Measurements from ENCODE around the gene PCYT2. TPM values are rescaled to one million over a fixed set of nuclear protein-coding genes. Genes with fewer than 3 reads are reported as not detected.

The PCYT2 gene
- total and polyA plus RNA-seq, 10 of the 15 experiments (the other 5 are each of a cell fraction or from before 2014, with no cell fraction given), result 0.63 to 72.0 (median 45.0) TPM

DNA sequence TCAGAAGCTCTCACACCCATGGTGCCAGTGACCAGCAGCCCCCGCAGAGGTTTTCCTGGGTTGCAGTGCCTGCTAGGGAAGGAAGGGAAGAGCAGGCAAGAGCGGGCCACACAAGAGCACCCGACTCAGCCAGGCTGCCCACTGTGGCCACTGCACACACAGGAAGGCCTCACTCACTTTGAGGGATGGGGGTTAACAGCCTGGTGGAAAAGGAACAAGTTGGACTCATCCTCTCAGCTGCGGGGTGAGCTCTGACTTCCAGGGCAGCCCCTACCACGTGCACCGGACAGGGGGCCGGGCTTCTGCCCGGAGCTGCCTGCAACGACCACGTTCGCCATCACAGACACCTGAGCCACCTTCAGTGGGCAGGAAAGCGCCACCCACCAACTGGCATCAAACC is 59.0 kb downstream of the PCYT2 start:
- ChIA-PET CTCF (no interaction called here), SMC1A (ENCODE audit: uncharacterized antibody, unreplicated experiment) (no interaction called here), RAD21 (ENCODE audit: unreplicated experiment) (no interaction called here), POLR2A (interaction anchor here (1.2 kb wide), 1 partner anchor 15 kb away, joined by 3 read pairs; no protein-coding TSS in a partner anchor)
- ATAC-seq (no peak), DNase-seq (ENCODE audit: low read depth, low spot score) (no peak), FAIRE-seq (no peak)
- peaks cover 29 to 31% of the 10 kb centered on the region in 2 experiments for H3K36me3 ChIP-seq (ENCODE audit: control insufficient read depth in 2 of 2, insufficient read depth in 2 of 2, low read length in 1 of 2)
- no peak overlapping the region for H3K9ac ChIP-seq (ENCODE audit: control insufficient read depth, insufficient read depth, low read length)
- no peaks in the 10 kb centered on the region for H3K9me3 ChIP-seq (replicated peaks; ENCODE audit: control insufficient read depth, insufficient read depth, low read length)
- no TSS peak for BruUV-seq (replicated peaks)
- H3K79me2 ChIP-seq (ENCODE audit: control insufficient read depth, insufficient read depth, low read length), result peaks cover 5% of the 10 kb centered on the region
- TF ChIP-seq POLR2A (IDR thresholded peaks at IDR 0.05; ENCODE audit: low read depth, low read length) (peak; percentile 45), SIN3A (IDR thresholded peaks at IDR 0.05; ENCODE audit: low read depth, low read length) (no peak)
- H4K20me1 ChIP-seq (ENCODE audit: control insufficient read depth, insufficient read depth), result no peaks in the 10 kb centered on the region
- WGBS (ENCODE audit: insufficient coverage, insufficient replicate concordance, low lambda C conversion rate, missing lambda C conversion rate), result 99% methylated on average over 12 of the region's 12 CpGs
- H3K27ac ChIP-seq (ENCODE audit: control insufficient read depth, insufficient read depth), result no peak overlapping the region
- no peaks in the 10 kb centered on the region for H3K27me3 ChIP-seq (replicated peaks in 1 of 2; ENCODE audit: control insufficient read depth in 2 of 2, insufficient read depth in 2 of 2, low read length in 1 of 2)
- no peak overlapping the region for H3K4me2 ChIP-seq (ENCODE audit: control insufficient read depth, insufficient read depth)
- intact Hi-C loops (cut with micrococcal nuclease; ENCODE audit: unreplicated experiment), result no loop called here
- H3K4me1 ChIP-seq (ENCODE audit: control insufficient read depth, insufficient read depth, low read length), result no peaks in the 10 kb centered on the region; the same call in 1 of the 2 replicates
- no peak overlapping the region for H2AFZ ChIP-seq (ENCODE audit: control insufficient read depth, low read depth, low read length)
- in situ Hi-C loops (cut with MboI), result no loop called here
- H3K4me3 ChIP-seq, result no peak overlapping the region

DNA sequence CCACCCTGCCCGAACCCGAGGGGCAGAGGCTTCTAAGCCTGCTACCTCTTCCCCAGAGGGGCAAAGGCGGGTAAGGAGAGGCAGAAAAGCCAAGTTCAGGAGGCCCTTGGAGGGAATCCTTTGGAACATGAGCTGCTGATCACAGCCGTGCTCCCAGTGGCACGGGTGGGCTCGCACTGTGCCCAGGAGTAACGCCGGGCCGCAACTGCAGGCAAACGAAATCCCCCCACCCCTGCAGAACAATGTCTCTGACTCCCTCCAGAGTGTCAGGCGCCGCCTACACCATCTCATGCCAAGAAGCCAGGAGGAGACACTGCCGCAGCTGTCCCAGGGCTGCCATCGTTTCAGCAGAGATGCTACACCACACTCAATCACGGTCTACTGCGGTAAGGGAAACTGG is 59.8 kb downstream of the PCYT2 start:
- no peaks in the 10 kb centered on the region; the same call in 1 of the 2 replicates for H3K4me1 ChIP-seq (ENCODE audit: control insufficient read depth, insufficient read depth, low read length)
- POLR2A ChIA-PET, result no interaction called here
- peaks cover 35 to 37% of the 10 kb centered on the region in 2 experiments for H3K36me3 ChIP-seq (ENCODE audit: control insufficient read depth in 2 of 2, insufficient read depth in 2 of 2, low read length in 1 of 2)
- no peaks in the 10 kb centered on the region for H4K20me1 ChIP-seq (ENCODE audit: control insufficient read depth, insufficient read depth)
- H3K27ac ChIP-seq (ENCODE audit: control insufficient read depth, insufficient read depth), result no peak overlapping the region
- RAD21 ChIA-PET (ENCODE audit: unreplicated experiment), result no interaction called here
- no peaks in the 10 kb centered on the region for H3K9me3 ChIP-seq (replicated peaks; ENCODE audit: control insufficient read depth, insufficient read depth, low read length)
- TF ChIP-seq, protein P1, sequence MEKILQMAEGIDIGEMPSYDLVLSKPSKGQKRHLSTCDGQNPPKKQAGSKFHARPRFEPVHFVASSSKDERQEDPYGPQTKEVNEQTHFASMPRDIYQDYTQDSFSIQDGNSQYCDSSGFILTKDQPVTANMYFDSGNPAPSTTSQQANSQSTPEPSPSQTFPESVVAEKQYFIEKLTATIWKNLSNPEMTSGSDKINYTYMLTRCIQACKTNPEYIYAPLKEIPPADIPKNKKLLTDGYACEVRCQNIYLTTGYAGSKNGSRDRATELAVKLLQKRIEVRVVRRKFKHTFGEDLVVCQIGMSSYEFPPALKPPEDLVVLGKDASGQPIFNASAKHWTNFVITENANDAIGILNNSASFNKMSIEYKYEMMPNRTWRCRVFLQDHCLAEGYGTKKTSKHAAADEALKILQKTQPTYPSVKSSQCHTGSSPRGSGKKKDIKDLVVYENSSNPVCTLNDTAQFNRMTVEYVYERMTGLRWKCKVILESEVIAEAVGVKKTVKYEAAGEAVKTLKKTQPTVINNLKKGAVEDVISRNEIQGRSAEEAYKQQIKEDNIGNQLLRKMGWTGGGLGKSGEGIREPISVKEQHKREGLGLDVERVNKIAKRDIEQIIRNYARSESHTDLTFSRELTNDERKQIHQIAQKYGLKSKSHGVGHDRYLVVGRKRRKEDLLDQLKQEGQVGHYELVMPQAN (conservative IDR thresholded peaks at IDR 0.05), result no peak
- TF ChIP-seq POLR2A (IDR thresholded peaks at IDR 0.05; ENCODE audit: low read depth, low read length), result peak; percentile 43; the same call in 1 of the 2 replicates
- H3K4me2 ChIP-seq (ENCODE audit: control insufficient read depth, insufficient read depth), result no peak overlapping the region
- H3K79me2 ChIP-seq (ENCODE audit: control insufficient read depth, insufficient read depth, low read length), result no peaks in the 10 kb centered on the region; the same call in none of the 2 replicates
- H3K27me3 ChIP-seq (replicated peaks in 1 of 2; ENCODE audit: control insufficient read depth in 2 of 2, insufficient read depth in 2 of 2, low read length in 1 of 2), result no peaks in the 10 kb centered on the region
- no peak overlapping the region for H3K4me3 ChIP-seq
- FAIRE-seq, result no peak
- no peak overlapping the region for H3K9ac ChIP-seq (ENCODE audit: control insufficient read depth, insufficient read depth, low read length)
- SMC1A ChIA-PET (ENCODE audit: uncharacterized antibody, unreplicated experiment), result no interaction called here
- ATAC-seq, result no peak
- intact Hi-C loops (cut with micrococcal nuclease; ENCODE audit: unreplicated experiment) (no loop called here), in situ Hi-C loops (cut with MboI) (no loop called here)
- 99% methylated on average over 16 of the region's 16 CpGs for WGBS (ENCODE audit: insufficient coverage, insufficient replicate concordance, low lambda C conversion rate, missing lambda C conversion rate)
- CTCF ChIA-PET, result interaction anchor here (1.8 kb wide), 1 partner anchor 167 kb away, joined by 3 read pairs; no protein-coding TSS in a partner anchor
- no TSS peak for BruUV-seq (replicated peaks)
- H2AFZ ChIP-seq (ENCODE audit: control insufficient read depth, low read depth, low read length), result no peak overlapping the region
- DNase-seq (ENCODE audit: low read depth, low spot score), result no peak

Other genes with a start within 250 kb of the PCYT2 start
Only the 7 nearest of the 28 such genes appear.
- 253 and 263 TPM in 2 replicates for gene ALYREF, start 19.8 kb downstream of the PCYT2 start, total RNA-seq (2014; rRNA removed)
- gene ALYREF, start 19.8 kb downstream of the PCYT2 start, total RNA-seq (2014; rRNA removed; fragmentation: Illumina TruSeq; extraction: Trizol), result 140 and 158 TPM in 2 replicates
- 238 and 240 TPM in 2 replicates for gene ALYREF, start 19.8 kb downstream of the PCYT2 start, total RNA-seq (2021)
- 61.5 and 103 TPM in 2 replicates for gene ALYREF, start 19.8 kb downstream of the PCYT2 start, polyA plus RNA-seq (2011; rRNA removed)
- 29.4 and 105 TPM in 2 replicates for gene ALYREF, start 19.8 kb downstream of the PCYT2 start, polyA plus RNA-seq (2014; fragmentation: Illumina TruSeq; extraction: Trizol)
- 10 to 100 TPM in 1 of 2 experiments, 1 to 10 TPM in 1; 2.4 to 11.4 TPM for gene ALYREF, start 19.8 kb downstream of the PCYT2 start, polyA plus RNA-seq (2014; fragmentation: Nextera tagmentation; extraction: Ambion mirVana)
- gene ALYREF, start 19.8 kb downstream of the PCYT2 start, polyA plus RNA-seq (2014; rRNA removed), result 208 and 229 TPM in 2 replicates
- 10 to 100 TPM in 1 of 2 experiments, 1 to 10 TPM in 1; 9.8 to 17.7 TPM for gene ALYREF, start 19.8 kb downstream of the PCYT2 start, polyA plus RNA-seq (2016; fragmentation: Nextera tagmentation; extraction: Ambion mirVana)
- 141 and 152 TPM in 2 replicates for gene ANAPC11, start 19.7 kb downstream of the PCYT2 start, total RNA-seq (2014; rRNA removed)
- gene ANAPC11, start 19.7 kb downstream of the PCYT2 start, total RNA-seq (2014; rRNA removed; fragmentation: Illumina TruSeq; extraction: Trizol), result 49.3 and 59.3 TPM in 2 replicates
- gene ANAPC11, start 19.7 kb downstream of the PCYT2 start, total RNA-seq (2021), result 137 and 147 TPM in 2 replicates
- gene ANAPC11, start 19.7 kb downstream of the PCYT2 start, polyA plus RNA-seq (2011; rRNA removed), result 119 and 207 TPM in 2 replicates
- 5.6 and 28.5 TPM in 2 replicates for gene ANAPC11, start 19.7 kb downstream of the PCYT2 start, polyA plus RNA-seq (2014; fragmentation: Illumina TruSeq; extraction: Trizol)
- gene ANAPC11, start 19.7 kb downstream of the PCYT2 start, polyA plus RNA-seq (2014; fragmentation: Nextera tagmentation; extraction: Ambion mirVana), result 100 to 1,000 TPM; 127 to 173 TPM
- 210 and 211 TPM in 2 replicates for gene ANAPC11, start 19.7 kb downstream of the PCYT2 start, polyA plus RNA-seq (2014; rRNA removed)
- 100 to 1,000 TPM; 394 to 395 TPM for gene ANAPC11, start 19.7 kb downstream of the PCYT2 start, polyA plus RNA-seq (2016; fragmentation: Nextera tagmentation; extraction: Ambion mirVana)
- gene NPB, start 9.2 kb downstream of the PCYT2 start, total RNA-seq (2014; rRNA removed), result 0.05 and 0.23 TPM in 2 replicates
- 0.09 and 0.13 TPM in 2 replicates for gene NPB, start 9.2 kb downstream of the PCYT2 start, total RNA-seq (2014; rRNA removed; fragmentation: Illumina TruSeq; extraction: Trizol)
- 0.29 TPM in 1 of 2 replicates, not detected in the other for gene NPB, start 9.2 kb downstream of the PCYT2 start, total RNA-seq (2021)
- gene NPB, start 9.2 kb downstream of the PCYT2 start, polyA plus RNA-seq (2011; rRNA removed), result 0.04 and 0.07 TPM in 2 replicates
- 0.03 TPM in 1 of 2 replicates, not detected in the other for gene NPB, start 9.2 kb downstream of the PCYT2 start, polyA plus RNA-seq (2014; fragmentation: Illumina TruSeq; extraction: Trizol)
- gene NPB, start 9.2 kb downstream of the PCYT2 start, polyA plus RNA-seq (2014; fragmentation: Nextera tagmentation; extraction: Ambion mirVana), result under 1 TPM; 0.24 to 0.40 TPM
- 0.04 and 0.12 TPM in 2 replicates for gene NPB, start 9.2 kb downstream of the PCYT2 start, polyA plus RNA-seq (2014; rRNA removed)
- gene NPB, start 9.2 kb downstream of the PCYT2 start, polyA plus RNA-seq (2016; fragmentation: Nextera tagmentation; extraction: Ambion mirVana), result under 1 TPM in 1 of 2 experiments, not detected in 1; 0.16 TPM
- gene SIRT7, start 6.8 kb upstream of the PCYT2 start, total RNA-seq (2014; rRNA removed), result 35.4 and 38.7 TPM in 2 replicates
- 14.1 and 15.3 TPM in 2 replicates for gene SIRT7, start 6.8 kb upstream of the PCYT2 start, total RNA-seq (2014; rRNA removed; fragmentation: Illumina TruSeq; extraction: Trizol)
- gene SIRT7, start 6.8 kb upstream of the PCYT2 start, total RNA-seq (2021), result 36.0 and 37.8 TPM in 2 replicates
- gene SIRT7, start 6.8 kb upstream of the PCYT2 start, polyA plus RNA-seq (2011; rRNA removed), result 5.9 and 8.6 TPM in 2 replicates
- 6.4 and 17.4 TPM in 2 replicates for gene SIRT7, start 6.8 kb upstream of the PCYT2 start, polyA plus RNA-seq (2014; fragmentation: Illumina TruSeq; extraction: Trizol)
- 1 to 10 TPM; 1.2 to 5.4 TPM for gene SIRT7, start 6.8 kb upstream of the PCYT2 start, polyA plus RNA-seq (2014; fragmentation: Nextera tagmentation; extraction: Ambion mirVana)
- 49.7 and 56.2 TPM in 2 replicates for gene SIRT7, start 6.8 kb upstream of the PCYT2 start, polyA plus RNA-seq (2014; rRNA removed)
- 10 to 100 TPM; 28.0 to 32.1 TPM for gene SIRT7, start 6.8 kb upstream of the PCYT2 start, polyA plus RNA-seq (2016; fragmentation: Nextera tagmentation; extraction: Ambion mirVana)
- gene MAFG, start 16.3 kb upstream of the PCYT2 start, total RNA-seq (2014; rRNA removed), result 8.7 and 8.9 TPM in 2 replicates
- gene MAFG, start 16.3 kb upstream of the PCYT2 start, total RNA-seq (2014; rRNA removed; fragmentation: Illumina TruSeq; extraction: Trizol), result 6.3 and 6.4 TPM in 2 replicates
- 18.1 and 20.1 TPM in 2 replicates for gene MAFG, start 16.3 kb upstream of the PCYT2 start, total RNA-seq (2021)
- gene MAFG, start 16.3 kb upstream of the PCYT2 start, polyA plus RNA-seq (2011; rRNA removed), result 6.5 and 9.8 TPM in 2 replicates
- 7.8 and 9.5 TPM in 2 replicates for gene MAFG, start 16.3 kb upstream of the PCYT2 start, polyA plus RNA-seq (2014; fragmentation: Illumina TruSeq; extraction: Trizol)
- gene MAFG, start 16.3 kb upstream of the PCYT2 start, polyA plus RNA-seq (2014; fragmentation: Nextera tagmentation; extraction: Ambion mirVana), result 1 to 10 TPM in 1 of 2 experiments, under 1 TPM in 1; 0.48 to 1.3 TPM
- 13.5 and 14.7 TPM in 2 replicates for gene MAFG, start 16.3 kb upstream of the PCYT2 start, polyA plus RNA-seq (2014; rRNA removed)
- 1 to 10 TPM; 2.7 TPM for gene MAFG, start 16.3 kb upstream of the PCYT2 start, polyA plus RNA-seq (2016; fragmentation: Nextera tagmentation; extraction: Ambion mirVana)
- 75.7 and 88.1 TPM in 2 replicates for gene PYCR1, start 25.9 kb upstream of the PCYT2 start, total RNA-seq (2014; rRNA removed)
- 37.8 and 40.3 TPM in 2 replicates for gene PYCR1, start 25.9 kb upstream of the PCYT2 start, total RNA-seq (2014; rRNA removed; fragmentation: Illumina TruSeq; extraction: Trizol)
- 105 TPM in 2 replicates for gene PYCR1, start 25.9 kb upstream of the PCYT2 start, total RNA-seq (2021)
- gene PYCR1, start 25.9 kb upstream of the PCYT2 start, polyA plus RNA-seq (2011; rRNA removed), result 23.4 and 49.3 TPM in 2 replicates
- gene PYCR1, start 25.9 kb upstream of the PCYT2 start, polyA plus RNA-seq (2014; fragmentation: Illumina TruSeq; extraction: Trizol), result 18.7 and 43.8 TPM in 2 replicates
- gene PYCR1, start 25.9 kb upstream of the PCYT2 start, polyA plus RNA-seq (2014; fragmentation: Nextera tagmentation; extraction: Ambion mirVana), result 1 to 10 TPM; 2.7 to 5.2 TPM
- 107 and 124 TPM in 2 replicates for gene PYCR1, start 25.9 kb upstream of the PCYT2 start, polyA plus RNA-seq (2014; rRNA removed)
- gene PYCR1, start 25.9 kb upstream of the PCYT2 start, polyA plus RNA-seq (2016; fragmentation: Nextera tagmentation; extraction: Ambion mirVana), result 100 to 1,000 TPM; 104 to 119 TPM
- gene MYADML2, start 35.8 kb upstream of the PCYT2 start, total RNA-seq (2014; rRNA removed), result not detected in 2 replicates
- gene MYADML2, start 35.8 kb upstream of the PCYT2 start, total RNA-seq (2014; rRNA removed; fragmentation: Illumina TruSeq; extraction: Trizol), result not detected in 2 replicates
- not detected in 2 replicates for gene MYADML2, start 35.8 kb upstream of the PCYT2 start, total RNA-seq (2021)
- not detected in 2 replicates for gene MYADML2, start 35.8 kb upstream of the PCYT2 start, polyA plus RNA-seq (2011; rRNA removed)
- gene MYADML2, start 35.8 kb upstream of the PCYT2 start, polyA plus RNA-seq (2014; fragmentation: Illumina TruSeq; extraction: Trizol), result not detected in 2 replicates
- gene MYADML2, start 35.8 kb upstream of the PCYT2 start, polyA plus RNA-seq (2014; fragmentation: Nextera tagmentation; extraction: Ambion mirVana), result not detected
- not detected in 2 replicates for gene MYADML2, start 35.8 kb upstream of the PCYT2 start, polyA plus RNA-seq (2014; rRNA removed)
- gene MYADML2, start 35.8 kb upstream of the PCYT2 start, polyA plus RNA-seq (2016; fragmentation: Nextera tagmentation; extraction: Ambion mirVana), result not detected

Data from GM12878 (cell line).